Cardiac fibroblast (primary cell): ENCODE results near the gene UBE2G2.

Source experiments
- DNase-seq, 2 donors: peaks; one replicate each; pipeline versions ENCODE4 v3.0.0 to v3.0.0-alpha.2; 2010; ENCODE audit warnings: low read depth in 2 of 2
- H3K4me3 ChIP-seq, 2 donors: replicated peaks in 1 of 2; 1 replicate in 1 of 2; 2 replicates in 1 of 2; pipeline ENCODE4 v1.5.1; 2011; ENCODE audit warnings: low read depth in 2 of 2, low read length in 2 of 2, mild to moderate bottlenecking in 2 of 2, moderate library complexity in 1 of 2
- CTCF ChIP-seq: IDR thresholded peaks from one replicate; pipeline ENCODE4 v1.5.1; 2011; ENCODE audit warnings: low read depth, mild to moderate bottlenecking, low read length, inconsistent platforms

Gene UBE2G2

GRCh38 chr21:44764319-44765230 lies 37.0 kb downstream of the UBE2G2 start:
- no peak for TF ChIP-seq CTCF
- no peak for DNase-seq
- H3K4me3 ChIP-seq = no peak overlapping the region

- H3K4me3 ChIP-seq = no peak overlapping the region
- TF ChIP-seq CTCF = no peak
- no peak for DNase-seq
These were observed 37.9 kb downstream of the UBE2G2 start for GRCh38 chr21:44763451-44764318.

GRCh38 chr21:44763050-44763378 lies 38.6 kb downstream of the UBE2G2 start:
- no peak overlapping the region for H3K4me3 ChIP-seq
- no peak for TF ChIP-seq CTCF
- no peak for DNase-seq

- TF ChIP-seq CTCF = no peak
- H3K4me3 ChIP-seq = no peak overlapping the region
- DNase-seq = no peak
These were observed 39.2 kb downstream of the UBE2G2 start for GRCh38 chr21:44762221-44763049.

- H3K4me3 ChIP-seq = no peak overlapping the region
- DNase-seq = no peak
- TF ChIP-seq CTCF = no peak
These were observed 39.8 kb downstream of the UBE2G2 start for GRCh38 chr21:44761747-44762208.

- peak; percentile 29 for TF ChIP-seq CTCF
- H3K4me3 ChIP-seq = no peak overlapping the region
- no peak for DNase-seq
These were observed 40.5 kb downstream of the UBE2G2 start for GRCh38 chr21:44761011-44761729.
